ENCODE measurements around the gene MYOF. TPM values are rescaled to one million over a fixed set of nuclear protein-coding genes. Genes with fewer than 3 reads are reported as not detected.

Gene MYOF
- total RNA-seq, 1 donor from 2014 or later, result 208 TPM

GRCh38 chr10:93357680-93358079, 124.5 kb downstream of the MYOF start:
- no peak for DNase-seq (ENCODE audit: low read depth)
- TF ChIP-seq CTCF (conservative IDR thresholded peaks at IDR 0.05; ENCODE audit: low read depth, low read length), result peak; percentile 62
- H3K4me3 ChIP-seq (ENCODE audit: low read depth, low read length), result no peak overlapping the region

DNA sequence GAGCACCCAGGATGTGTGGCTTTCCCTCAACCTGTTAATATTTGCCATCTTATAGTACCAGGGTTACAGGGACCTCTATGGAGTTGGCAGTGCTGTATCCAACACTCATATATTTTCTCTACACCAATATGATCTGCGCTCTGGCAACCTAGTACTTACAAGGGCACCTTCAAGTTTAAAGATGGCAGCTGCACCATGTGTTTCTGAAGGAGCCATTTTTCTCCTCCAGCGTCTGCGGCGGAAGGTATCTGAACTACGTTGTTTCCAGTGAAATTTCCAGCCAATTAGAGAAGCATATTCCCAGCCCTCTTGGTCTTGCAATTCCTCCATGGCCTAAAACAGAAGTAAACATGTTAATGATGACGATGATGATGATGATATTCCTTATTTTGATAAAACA, 125.6 kb downstream of the MYOF start:
- no peak for DNase-seq (ENCODE audit: low read depth)
- no peak for TF ChIP-seq CTCF (conservative IDR thresholded peaks at IDR 0.05; ENCODE audit: low read depth, low read length)
- H3K4me3 ChIP-seq (ENCODE audit: low read depth, low read length), result no peak overlapping the region

DNA sequence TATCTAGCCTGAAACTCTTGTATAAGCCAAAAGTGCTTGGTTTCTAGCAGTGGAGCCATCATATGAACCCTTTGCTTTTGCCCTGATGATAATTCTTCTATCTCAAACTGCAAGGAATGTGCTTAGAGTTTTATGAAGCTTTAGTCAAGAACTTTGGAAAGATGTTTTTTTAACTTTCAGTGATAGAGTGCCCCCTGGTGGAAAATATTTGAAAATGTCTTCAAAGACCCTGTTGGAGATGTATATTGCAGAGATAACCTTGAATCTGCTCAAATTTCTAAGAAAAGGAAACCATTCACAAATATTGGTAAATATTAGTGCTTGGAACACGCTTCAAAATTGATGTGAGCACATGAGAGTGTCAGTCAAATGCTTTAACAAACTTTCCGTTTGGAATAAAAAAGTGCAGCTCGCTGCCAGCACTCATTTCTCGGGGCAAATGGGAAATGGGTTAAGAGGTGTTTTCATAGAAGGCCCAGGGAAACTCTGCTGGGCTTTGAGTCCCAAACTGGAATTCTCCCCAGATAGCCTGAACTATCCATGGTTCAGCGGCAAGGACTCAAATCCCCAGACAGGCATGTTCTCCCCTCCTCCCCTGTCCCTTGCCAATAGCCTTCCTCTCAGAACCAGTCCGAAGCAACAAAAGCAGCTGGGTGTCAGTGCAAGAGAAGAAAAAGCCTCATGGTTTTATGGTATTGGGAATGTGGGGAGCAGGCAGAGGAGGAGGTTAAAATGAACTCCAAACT, 129.3 kb downstream of the MYOF start:
- DNase-seq (ENCODE audit: low read depth), result no peak
- H3K4me3 ChIP-seq (ENCODE audit: low read depth, low read length), result no peak overlapping the region
- TF ChIP-seq CTCF (conservative IDR thresholded peaks at IDR 0.05; ENCODE audit: low read depth, low read length), result peak; percentile 63

- no peak for TF ChIP-seq CTCF (conservative IDR thresholded peaks at IDR 0.05; ENCODE audit: low read depth, low read length)
- DNase-seq (ENCODE audit: low read depth), result no peak
- H3K4me3 ChIP-seq (ENCODE audit: low read depth, low read length), result no peak overlapping the region
Observed at GRCh38 chr10:93346694-93347093, 135.4 kb downstream of the MYOF start.

GRCh38 chr10:93346108-93346507, 136.0 kb downstream of the MYOF start:
- no peak overlapping the region for H3K4me3 ChIP-seq (ENCODE audit: low read depth, low read length)
- no peak for DNase-seq (ENCODE audit: low read depth)
- TF ChIP-seq CTCF (conservative IDR thresholded peaks at IDR 0.05; ENCODE audit: low read depth, low read length), result no peak

DNA sequence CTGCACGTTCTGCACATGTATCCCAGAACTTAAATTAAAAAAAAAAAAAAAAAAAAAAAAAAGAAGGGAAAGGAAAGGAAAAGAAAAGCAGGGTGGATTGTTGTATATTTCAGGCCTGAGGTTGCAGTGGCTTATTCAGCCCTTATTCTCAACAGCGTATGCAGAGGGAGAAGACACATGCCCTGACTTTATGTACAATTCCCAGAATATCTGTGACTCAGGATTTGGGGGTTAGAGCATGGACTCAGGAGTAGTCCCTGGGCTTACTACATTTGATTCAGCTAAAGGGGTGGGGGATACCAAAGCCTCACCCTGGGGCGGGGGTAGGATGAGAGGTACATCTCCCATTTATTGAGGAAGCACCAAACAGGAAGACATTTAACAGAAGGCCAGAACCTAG, 137.4 kb downstream of the MYOF start:
- no peak for TF ChIP-seq CTCF (conservative IDR thresholded peaks at IDR 0.05; ENCODE audit: low read depth, low read length)
- DNase-seq (ENCODE audit: low read depth), result no peak
- H3K4me3 ChIP-seq (ENCODE audit: low read depth, low read length), result no peak overlapping the region

DNA sequence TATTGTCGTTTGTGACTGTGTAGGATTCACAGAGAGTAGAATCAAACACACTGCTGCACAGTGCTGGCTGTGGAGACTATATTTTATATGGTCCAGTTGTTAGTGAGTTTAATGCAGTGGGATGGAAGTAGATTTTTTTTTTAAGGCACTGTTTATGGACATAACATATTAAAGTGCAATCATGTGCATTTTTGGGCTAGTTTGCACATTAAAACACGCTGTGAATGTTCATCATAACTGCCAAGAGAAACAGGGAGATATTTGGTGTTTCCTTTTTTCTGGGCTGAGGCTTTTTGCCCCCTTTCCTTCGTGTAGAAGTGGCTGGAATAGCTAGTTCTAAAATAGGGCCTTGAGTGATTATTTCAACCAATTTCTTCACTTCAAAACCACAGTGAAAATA, 139.2 kb downstream of the MYOF start:
- TF ChIP-seq CTCF (conservative IDR thresholded peaks at IDR 0.05; ENCODE audit: low read depth, low read length), result no peak
- no peak for DNase-seq (ENCODE audit: low read depth)
- no peak overlapping the region for H3K4me3 ChIP-seq (ENCODE audit: low read depth, low read length)

Data from epithelial cell of proximal tubule (primary cell).